CD14-positive monocyte (primary cell): ENCODE results near the gene MAMDC2. TPM values are rescaled to one million over a fixed set of nuclear protein-coding genes. Genes with fewer than 3 reads are reported as not detected.

ENCODE experiments used
- DNase-seq, 3 donors: peaks; one replicate each; pipeline ENCODE4 v3.0.0-alpha.2; 2011 to 2022
- H2AFZ ChIP-seq: 2 replicates; pipeline ENCODE4 v1.6.0; 2012; ENCODE audit warnings: mild to moderate bottlenecking, low read depth, low read length, inconsistent platforms; ENCODE audit not compliant: insufficient read depth, poor library complexity, severe bottlenecking
- H3K27ac ChIP-seq, 2 donors: 1 replicate in 1 of 2; 2 replicates in 1 of 2; pipeline ENCODE4 v1.5.1; 2012 to 2013; ENCODE audit warnings: low read length in 2 of 2, control low read depth in 1 of 2, inconsistent platforms in 1 of 2, low read depth in 1 of 2, mild to moderate bottlenecking in 1 of 2
- H3K27me3 ChIP-seq, 2 donors: one replicate each; pipeline versions ENCODE4 v1.6.0 to v1.6.1; 2011 to 2013; ENCODE audit warnings: low read length in 2 of 2; ENCODE audit not compliant: control insufficient read depth in 2 of 2, insufficient read depth in 2 of 2
- H3K36me3 ChIP-seq, 2 donors: replicated peaks in 1 of 2; 1 replicate in 1 of 2; 2 replicates in 1 of 2; pipeline versions ENCODE4 v1.5.1 to v1.6.1; 2012 to 2013; ENCODE audit warnings: low read length in 2 of 2, control low read depth in 1 of 2, inconsistent platforms in 1 of 2, mild to moderate bottlenecking in 1 of 2; ENCODE audit not compliant: insufficient read depth in 2 of 2, control insufficient read depth in 1 of 2
- H3K4me1 ChIP-seq, 2 donors: 1 replicate in 1 of 2; 2 replicates in 1 of 2; pipeline versions ENCODE4 v1.5.1 to v1.6.1; 2012 to 2013; ENCODE audit warnings: low read length in 2 of 2, control low read depth in 1 of 2, inconsistent platforms in 1 of 2, mild to moderate bottlenecking in 1 of 2, moderate library complexity in 1 of 2; ENCODE audit not compliant: insufficient read depth in 2 of 2, control insufficient read depth in 1 of 2
- H3K4me2 ChIP-seq: replicated peaks from 2 replicates; pipeline ENCODE3; 2012; ENCODE audit warnings: low read length, moderate library complexity, mild to moderate bottlenecking; ENCODE audit not compliant: poor library complexity, severe bottlenecking; ENCODE audit errors: extremely low read depth
- H3K4me3 ChIP-seq, 3 experiments: fragments of 200-600 bp in 1 of 3; sonication (generic) in 1 of 3; replicated peaks in 1 of 3; 1 replicate in 2 of 3; 2 replicates in 1 of 3; pipeline ENCODE4 v1.5.1; 2011 to 2013; ENCODE audit warnings: low read length in 3 of 3, mild to moderate bottlenecking in 3 of 3, control low read depth in 2 of 3, low read depth in 2 of 3, inconsistent platforms in 1 of 3, moderate library complexity in 1 of 3
- H3K79me2 ChIP-seq: 2 replicates; pipeline ENCODE4 v1.6.0; 2012; ENCODE audit warnings: mild to moderate bottlenecking, control low read depth, inconsistent platforms, low read length, moderate library complexity; ENCODE audit not compliant: insufficient read depth
- H3K9ac ChIP-seq: 2 replicates; pipeline ENCODE4 v1.6.0; 2017; ENCODE audit warnings: low read length, mild to moderate bottlenecking; ENCODE audit not compliant: insufficient read depth, poor library complexity, severe bottlenecking
- H3K9me3 ChIP-seq, 2 donors: replicated peaks in 1 of 2; 1 replicate in 1 of 2; 2 replicates in 1 of 2; pipeline versions ENCODE4 v1.5.1 to v1.6.1; 2012 to 2013; ENCODE audit warnings: low read length in 2 of 2, control low read depth in 1 of 2; ENCODE audit not compliant: control insufficient read depth in 1 of 2, insufficient read depth in 1 of 2
- H4K20me1 ChIP-seq: 2 replicates; pipeline ENCODE4 v1.6.0; 2012; ENCODE audit warnings: mild to moderate bottlenecking, low read length, control low read depth, moderate library complexity; ENCODE audit not compliant: insufficient read depth
- H3K27ac Mint-ChIP-seq, 7 donors: one replicate each; pipeline ENCODE4 v1.8.0; 2020; ENCODE audit warnings: mild to moderate bottlenecking in 7 of 7, mixed read lengths in 7 of 7, moderate library complexity in 6 of 7, inconsistent platforms in 2 of 7
- H3K27me3 Mint-ChIP-seq, 3 donors: one replicate each; pipeline ENCODE4 v1.8.0; 2021 to 2022; ENCODE audit warnings: low read depth in 3 of 3, mild to moderate bottlenecking in 3 of 3, mixed read lengths in 3 of 3, moderate library complexity in 3 of 3, inconsistent platforms in 1 of 3
- H3K36me3 Mint-ChIP-seq, 2 donors: one replicate each; pipeline ENCODE4 v1.8.0; 2020; ENCODE audit warnings: mixed read lengths in 2 of 2, inconsistent platforms in 1 of 2, mild to moderate bottlenecking in 1 of 2
- H3K4me1 Mint-ChIP-seq: one replicate; pipeline ENCODE4 v1.8.0; 2020; ENCODE audit warnings: mild to moderate bottlenecking, mixed read lengths
- H3K4me3 Mint-ChIP-seq, 2 donors: one replicate each; pipeline ENCODE4 v1.8.0; 2020; ENCODE audit warnings: mild to moderate bottlenecking in 2 of 2, mixed read lengths in 2 of 2, moderate library complexity in 1 of 2
- H3K9me3 Mint-ChIP-seq, 7 donors: one replicate each; pipeline ENCODE4 v1.8.0; 2020 to 2022; ENCODE audit warnings: mixed read lengths in 7 of 7, mild to moderate bottlenecking in 6 of 7, moderate library complexity in 6 of 7, inconsistent platforms in 2 of 7
- WGBS: methylation state at CpG from one replicate; pipeline ENCODE4 v1.1.5; 2013; ENCODE audit warnings: missing lambda C conversion rate; ENCODE audit not compliant: insufficient coverage; 5-methylcytosine and 5-hydroxymethylcytosine counted together
- intact Hi-C, 2 donors: fragments of 100-400 bp; cut with micrococcal nuclease; formaldehyde crosslinking; loops; one replicate each; pipeline versions ENCODE4 v1.15.0 to v1.15.1; 2023
- polyA plus RNA-seq, 3 donors: library from polyadenylated mRNA; depleted of rRNA in 1 of 3; unstranded in 2 of 3; stranded (reverse) in 1 of 3; fragments of 300-500 nt in 2 of 3; fragments of >200 nt in 1 of 3; fragmentation: Illumina TruSeq in 2 of 3; gene quantifications; 1 replicate in 2 of 3; 2 replicates in 1 of 3; pipeline ENCODE4 v1.2.3, GENCODE V29; 2012 to 2021
- TF ChIP-seq, protein P1 (sequence below): fragments of 200-600 bp; IDR thresholded peaks from one replicate; pipeline ENCODE4 v1.8.0; 2022; ENCODE audit warnings: antibody characterized with exemption, mild to moderate bottlenecking

MAMDC2 gene
- polyA plus RNA-seq, 3 donors, result 0.05 to 0.09 TPM; not detected in 1

DNA sequence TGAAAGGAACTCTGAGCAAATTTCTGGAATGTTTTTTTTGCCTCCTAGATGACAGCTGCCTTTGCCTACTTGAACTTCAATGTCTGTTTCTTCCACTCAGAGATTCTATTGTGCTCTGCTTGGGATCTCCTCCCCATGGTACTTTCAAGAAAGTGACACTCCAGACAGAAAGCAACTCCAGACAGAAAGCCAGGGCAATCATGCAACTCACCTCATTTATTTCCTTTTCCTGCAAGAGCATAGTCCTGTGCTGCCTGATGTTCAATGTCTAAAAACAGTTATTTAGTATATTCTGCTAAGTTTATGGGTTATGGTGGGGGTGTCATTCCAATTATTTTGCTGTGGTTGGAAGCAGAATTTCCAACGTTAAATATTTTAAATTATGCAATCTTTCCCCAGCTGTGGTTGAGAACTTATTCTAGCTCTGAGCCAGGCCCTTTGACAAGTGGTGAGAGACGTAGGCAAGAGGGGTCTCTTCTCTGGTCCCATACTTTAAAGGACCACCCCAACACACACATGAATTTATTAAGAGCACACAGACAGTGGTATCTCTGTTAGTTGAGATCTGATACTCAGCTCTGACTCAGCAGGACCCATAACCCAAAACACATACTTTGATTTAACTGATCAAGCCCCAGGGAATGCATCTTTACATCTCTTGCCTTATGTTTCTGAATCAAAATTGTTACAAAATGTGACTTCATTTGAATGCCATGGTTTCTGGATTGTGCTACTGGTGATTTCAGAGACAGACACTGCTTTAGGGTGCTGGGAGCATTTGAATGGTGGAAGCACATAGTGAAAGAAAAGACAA is 39.5 kb upstream of the MAMDC2 start:
- DNase-seq, result no peak
- H3K36me3 ChIP-seq, result no peaks in the 10 kb centered on the region
- no CpG with 5 or more reads among the region's 2 CpGs for WGBS
- H3K27ac Mint-ChIP-seq, result no peak overlapping the region
- no peaks in the 10 kb centered on the region for H3K79me2 ChIP-seq
- TF ChIP-seq, protein P1, sequence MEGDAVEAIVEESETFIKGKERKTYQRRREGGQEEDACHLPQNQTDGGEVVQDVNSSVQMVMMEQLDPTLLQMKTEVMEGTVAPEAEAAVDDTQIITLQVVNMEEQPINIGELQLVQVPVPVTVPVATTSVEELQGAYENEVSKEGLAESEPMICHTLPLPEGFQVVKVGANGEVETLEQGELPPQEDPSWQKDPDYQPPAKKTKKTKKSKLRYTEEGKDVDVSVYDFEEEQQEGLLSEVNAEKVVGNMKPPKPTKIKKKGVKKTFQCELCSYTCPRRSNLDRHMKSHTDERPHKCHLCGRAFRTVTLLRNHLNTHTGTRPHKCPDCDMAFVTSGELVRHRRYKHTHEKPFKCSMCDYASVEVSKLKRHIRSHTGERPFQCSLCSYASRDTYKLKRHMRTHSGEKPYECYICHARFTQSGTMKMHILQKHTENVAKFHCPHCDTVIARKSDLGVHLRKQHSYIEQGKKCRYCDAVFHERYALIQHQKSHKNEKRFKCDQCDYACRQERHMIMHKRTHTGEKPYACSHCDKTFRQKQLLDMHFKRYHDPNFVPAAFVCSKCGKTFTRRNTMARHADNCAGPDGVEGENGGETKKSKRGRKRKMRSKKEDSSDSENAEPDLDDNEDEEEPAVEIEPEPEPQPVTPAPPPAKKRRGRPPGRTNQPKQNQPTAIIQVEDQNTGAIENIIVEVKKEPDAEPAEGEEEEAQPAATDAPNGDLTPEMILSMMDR, result no peak
- H3K27me3 Mint-ChIP-seq, result peaks cover 0 to 4% (median 2%) of the 10 kb centered on the region in 3 donors
- intact Hi-C loops, result no loop called here
- H4K20me1 ChIP-seq, result no peaks in the 10 kb centered on the region
- no peak overlapping the region for H3K4me2 ChIP-seq
- H3K27ac ChIP-seq, result no peak overlapping the region
- H3K4me3 ChIP-seq, result no peak overlapping the region
- no peak overlapping the region for H3K4me3 Mint-ChIP-seq
- H2AFZ ChIP-seq, result no peak overlapping the region
- H3K9me3 Mint-ChIP-seq, result no peaks in the 10 kb centered on the region
- H3K27me3 ChIP-seq, result no peaks in the 10 kb centered on the region
- H3K4me1 ChIP-seq, result no peaks in the 10 kb centered on the region
- H3K36me3 Mint-ChIP-seq, result no peaks in the 10 kb centered on the region
- no peaks in the 10 kb centered on the region for H3K9me3 ChIP-seq
- no peaks in the 10 kb centered on the region for H3K4me1 Mint-ChIP-seq
- no peak overlapping the region for H3K9ac ChIP-seq

DNA sequence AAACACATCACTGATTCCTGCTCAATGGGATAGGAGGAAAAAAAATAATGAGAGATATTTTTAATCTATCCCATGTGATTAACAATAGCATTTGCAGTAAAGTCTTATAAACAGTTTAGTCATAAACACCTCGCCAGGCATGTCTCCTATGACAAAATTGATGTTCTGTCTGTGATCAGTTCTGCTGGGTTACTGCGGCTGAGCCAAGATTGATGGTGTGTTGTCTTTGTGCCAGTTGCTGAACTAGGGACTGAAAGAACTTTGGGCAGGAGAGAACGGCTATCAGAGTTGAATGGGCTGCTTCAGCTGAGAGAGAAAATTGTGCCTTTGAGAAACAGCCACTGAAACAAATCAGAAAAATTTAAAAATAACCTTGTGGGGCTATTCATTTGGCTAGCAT is 37.3 kb upstream of the MAMDC2 start:
- Histone ChIP-seq H3K27me3 (no peaks in the 10 kb centered on the region), H3K79me2 (no peaks in the 10 kb centered on the region), H3K9ac (no peak overlapping the region), H3K4me1 (no peaks in the 10 kb centered on the region), H3K36me3 (no peaks in the 10 kb centered on the region), H3K4me3 (no peak overlapping the region), H2AFZ (no peak overlapping the region), H3K9me3 (no peaks in the 10 kb centered on the region), H3K4me2 (no peak overlapping the region), H3K27ac (no peak overlapping the region), H4K20me1 (no peaks in the 10 kb centered on the region)
- Mint-ChIP-seq H3K27ac (no peak overlapping the region), H3K9me3 (no peaks in the 10 kb centered on the region), H3K27me3 (peaks cover 0 to 6% (median 0%) of the 10 kb centered on the region in 3 donors), H3K36me3 (no peaks in the 10 kb centered on the region), H3K4me3 (no peak overlapping the region), H3K4me1 (no peaks in the 10 kb centered on the region)
- no peak for DNase-seq
- 90% methylated on average over 3 of the region's 3 CpGs for WGBS
- intact Hi-C loops, result no loop called here
- TF ChIP-seq, protein P1, result no peak
